DOHH2 (cell line): Measurements from ENCODE around the gene KYAT1.

ENCODE experiments used
- H3F3A ChIP-seq: fragments of 200-600 bp; sonication (generic), shearing (Covaris generic); 2 replicates; pipeline ENCODE4 v1.6.0; 2016; ENCODE audit warnings: antibody characterized with exemption, mild to moderate bottlenecking; ENCODE audit not compliant: control insufficient read depth, insufficient read depth
- H3K27ac ChIP-seq: fragments of 200-600 bp; sonication (generic); 2 replicates; pipeline ENCODE4 v1.5.1; 2014; ENCODE audit warnings: low read depth, mild to moderate bottlenecking, low read length, moderate library complexity
- H3K27me3 ChIP-seq: fragments of 200-600 bp; sonication (generic); 2 replicates; pipeline ENCODE4 v1.6.1; 2014; ENCODE audit warnings: mild to moderate bottlenecking, low read length, mixed read lengths; ENCODE audit not compliant: control insufficient read depth
- H3K36me3 ChIP-seq: fragments of 200-600 bp; sonication (generic); 2 replicates; pipeline ENCODE4 v1.6.1; 2014; ENCODE audit warnings: mild to moderate bottlenecking, low read length, moderate library complexity, mixed read lengths; ENCODE audit not compliant: control insufficient read depth
- H3K4me1 ChIP-seq: fragments of 200-600 bp; sonication (generic); 2 replicates; pipeline ENCODE4 v1.6.1; 2014; ENCODE audit warnings: mild to moderate bottlenecking, low read length, mixed read lengths; ENCODE audit not compliant: control insufficient read depth
- H3K4me2 ChIP-seq: fragments of 200-600 bp; sonication (generic); 2 replicates; pipeline ENCODE4 v1.6.0; 2014; ENCODE audit warnings: mild to moderate bottlenecking, low read length, moderate library complexity
- H3K4me3 ChIP-seq: fragments of 200-600 bp; sonication (generic); 2 replicates; pipeline ENCODE4 v1.5.1; 2014; ENCODE audit warnings: mild to moderate bottlenecking, low read length, mixed read lengths
- H3K79me2 ChIP-seq: fragments of 200-600 bp; sonication (generic); 2 replicates; pipeline ENCODE4 v1.6.1; 2014; ENCODE audit warnings: mild to moderate bottlenecking, low read length, mixed read lengths; ENCODE audit not compliant: control insufficient read depth
- H3K9me2 ChIP-seq: fragments of 200-600 bp; sonication (generic); replicated peaks from 2 replicates; pipeline ENCODE4 v1.6.1; 2014; ENCODE audit warnings: mild to moderate bottlenecking, low read length, mixed read lengths; ENCODE audit not compliant: control insufficient read depth
- H3K9me3 ChIP-seq: fragments of 200-600 bp; sonication (generic); 2 replicates; pipeline ENCODE4 v1.6.1; 2014; ENCODE audit warnings: antibody characterized with exemption, low read length, mixed read lengths; ENCODE audit not compliant: control insufficient read depth, insufficient read depth
- H4K20me1 ChIP-seq: fragments of 200-600 bp; sonication (generic); 2 replicates; pipeline ENCODE4 v1.6.0; 2014; ENCODE audit warnings: low read depth, mild to moderate bottlenecking, antibody characterized with exemption, low read length, moderate library complexity; ENCODE audit not compliant: control insufficient read depth, insufficient read depth
- EZH2phosphoT487 ChIP-seq: fragments of 200-600 bp; sonication (generic); IDR thresholded peaks from 2 replicates; pipeline ENCODE4 v1.6.1; 2017; ENCODE audit warnings: borderline replicate concordance, mild to moderate bottlenecking, antibody characterized with exemption, low read length, moderate library complexity, mixed read lengths
- TF ChIP-seq, protein P1 (sequence below): fragments of 200-600 bp; sonication (generic); IDR thresholded peaks from one replicate; pipeline ENCODE4 v1.5.1; 2014; ENCODE audit warnings: antibody characterized with exemption, mild to moderate bottlenecking, low read depth, low read length; ENCODE audit not compliant: poor library complexity, severe bottlenecking

The KYAT1 gene

DNA sequence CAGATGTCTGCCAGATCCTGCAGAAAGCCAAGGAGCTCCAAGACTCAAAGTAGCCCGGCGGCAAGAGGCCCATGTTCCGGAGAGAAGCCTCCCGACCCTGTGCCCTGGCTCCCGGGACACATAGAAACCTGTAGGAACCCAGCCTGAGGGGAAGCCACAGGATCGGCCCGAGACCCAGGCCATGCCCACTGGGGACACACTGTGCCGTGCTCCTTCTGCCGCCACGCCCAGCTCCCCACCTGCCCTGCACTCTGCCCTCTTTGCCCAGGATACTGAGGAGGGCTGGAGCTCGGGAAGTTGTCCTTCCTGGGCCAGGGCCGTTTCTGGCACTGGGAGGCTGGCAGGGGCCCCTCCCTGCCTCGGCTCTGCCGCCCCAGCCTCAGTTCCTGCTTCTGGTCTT, 73.9 kb downstream of the KYAT1 start:
- no peaks in the 10 kb centered on the region for H3K9me3 ChIP-seq
- no peak overlapping the region for H3K4me3 ChIP-seq
- no peak overlapping the region for H3K4me2 ChIP-seq
- H3K36me3 ChIP-seq = peaks cover 40% of the 10 kb centered on the region
- no peak overlapping the region for H3K27ac ChIP-seq
- no peaks in the 10 kb centered on the region for H3K27me3 ChIP-seq
- TF ChIP-seq EZH2phosphoT487 = no peak
- TF ChIP-seq, protein P1, sequence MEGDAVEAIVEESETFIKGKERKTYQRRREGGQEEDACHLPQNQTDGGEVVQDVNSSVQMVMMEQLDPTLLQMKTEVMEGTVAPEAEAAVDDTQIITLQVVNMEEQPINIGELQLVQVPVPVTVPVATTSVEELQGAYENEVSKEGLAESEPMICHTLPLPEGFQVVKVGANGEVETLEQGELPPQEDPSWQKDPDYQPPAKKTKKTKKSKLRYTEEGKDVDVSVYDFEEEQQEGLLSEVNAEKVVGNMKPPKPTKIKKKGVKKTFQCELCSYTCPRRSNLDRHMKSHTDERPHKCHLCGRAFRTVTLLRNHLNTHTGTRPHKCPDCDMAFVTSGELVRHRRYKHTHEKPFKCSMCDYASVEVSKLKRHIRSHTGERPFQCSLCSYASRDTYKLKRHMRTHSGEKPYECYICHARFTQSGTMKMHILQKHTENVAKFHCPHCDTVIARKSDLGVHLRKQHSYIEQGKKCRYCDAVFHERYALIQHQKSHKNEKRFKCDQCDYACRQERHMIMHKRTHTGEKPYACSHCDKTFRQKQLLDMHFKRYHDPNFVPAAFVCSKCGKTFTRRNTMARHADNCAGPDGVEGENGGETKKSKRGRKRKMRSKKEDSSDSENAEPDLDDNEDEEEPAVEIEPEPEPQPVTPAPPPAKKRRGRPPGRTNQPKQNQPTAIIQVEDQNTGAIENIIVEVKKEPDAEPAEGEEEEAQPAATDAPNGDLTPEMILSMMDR = no peak
- peaks cover 3% of the 10 kb centered on the region; the same call in 1 of the 2 replicates for H3F3A ChIP-seq
- H4K20me1 ChIP-seq = no peaks in the 10 kb centered on the region
- no peaks in the 10 kb centered on the region for H3K9me2 ChIP-seq
- H3K4me1 ChIP-seq = no peaks in the 10 kb centered on the region
- H3K79me2 ChIP-seq = no peaks in the 10 kb centered on the region

DNA sequence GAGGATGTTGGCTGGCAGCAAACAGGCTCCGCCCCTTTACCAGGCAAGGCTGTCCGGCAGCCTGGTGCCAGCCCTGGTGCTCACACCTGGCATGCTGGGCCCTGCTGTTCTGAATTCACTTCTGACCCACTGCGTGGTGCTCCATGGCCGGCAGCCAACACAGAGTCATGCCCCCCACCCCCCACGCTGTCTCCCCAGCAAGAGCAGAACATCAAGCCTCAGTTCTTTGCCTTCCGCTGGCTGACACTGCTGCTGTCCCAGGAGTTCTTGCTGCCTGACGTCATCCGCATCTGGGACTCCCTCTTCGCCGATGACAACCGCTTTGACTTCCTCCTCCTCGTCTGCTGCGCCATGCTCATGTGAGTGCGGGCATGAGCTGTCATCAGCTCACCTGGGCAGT, 76.1 kb downstream of the KYAT1 start:
- TF ChIP-seq, protein P1 = no peak
- no peak for TF ChIP-seq EZH2phosphoT487
- Histone ChIP-seq H3K9me3 (no peaks in the 10 kb centered on the region), H3K27ac (no peak overlapping the region), H3F3A (no peaks in the 10 kb centered on the region), H3K4me1 (no peaks in the 10 kb centered on the region), H4K20me1 (no peaks in the 10 kb centered on the region), H3K79me2 (no peaks in the 10 kb centered on the region), H3K36me3 (peaks cover 52% of the 10 kb centered on the region), H3K9me2 (no peaks in the 10 kb centered on the region), H3K4me2 (no peak overlapping the region), H3K27me3 (no peaks in the 10 kb centered on the region), H3K4me3 (no peak overlapping the region)

DNA sequence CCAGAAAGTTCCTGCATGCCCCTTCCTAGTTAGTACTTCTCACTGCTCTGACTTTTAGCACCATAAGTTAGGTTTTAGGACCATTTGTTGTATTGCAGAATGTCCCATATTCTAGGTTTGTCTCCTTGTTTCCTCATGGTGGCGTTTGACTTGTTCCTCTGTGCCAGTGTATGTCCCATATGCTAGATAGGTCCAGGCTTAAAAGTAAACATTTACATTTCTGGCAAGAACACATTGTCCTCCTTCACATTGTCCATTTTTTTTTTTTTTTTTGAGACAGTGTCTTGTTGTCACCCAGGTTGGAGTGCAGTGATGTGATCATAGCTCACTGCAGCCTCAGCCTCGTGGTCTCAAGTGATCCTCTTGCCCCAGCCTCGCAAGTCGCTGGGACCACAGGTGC, 79.3 kb downstream of the KYAT1 start:
- TF ChIP-seq EZH2phosphoT487 = no peak
- TF ChIP-seq, protein P1 = no peak

DNA sequence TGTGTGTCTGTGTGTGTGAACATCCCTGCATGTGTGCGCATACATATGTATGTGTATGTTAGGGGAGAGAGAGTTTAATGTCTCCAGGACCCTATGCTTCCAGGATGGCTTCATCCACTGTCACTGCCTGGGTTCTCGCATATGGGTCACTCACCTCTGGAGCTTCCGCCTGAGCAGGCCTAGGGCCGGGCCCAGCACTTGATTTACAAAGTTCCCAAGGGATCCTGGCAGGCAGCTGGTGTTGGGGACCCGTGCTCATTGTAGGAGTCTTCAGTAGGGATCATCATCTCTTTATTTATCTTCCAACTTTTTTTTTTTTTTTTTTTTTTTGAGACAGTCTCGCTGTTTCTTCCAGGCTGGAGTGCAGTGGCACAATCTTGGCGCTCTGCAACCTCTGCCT, 81.7 kb downstream of the KYAT1 start:
- H3K9me3 ChIP-seq = no peaks in the 10 kb centered on the region
- no peaks in the 10 kb centered on the region for H3K9me2 ChIP-seq
- H3K27me3 ChIP-seq = no peaks in the 10 kb centered on the region
- H3K4me3 ChIP-seq = no peak overlapping the region
- no peak overlapping the region for H3K27ac ChIP-seq
- H3F3A ChIP-seq = no peaks in the 10 kb centered on the region
- no peak overlapping the region for H3K4me2 ChIP-seq
- H3K36me3 ChIP-seq = peaks cover 60% of the 10 kb centered on the region
- H4K20me1 ChIP-seq = no peaks in the 10 kb centered on the region
- no peaks in the 10 kb centered on the region for H3K79me2 ChIP-seq
- no peaks in the 10 kb centered on the region for H3K4me1 ChIP-seq
- TF ChIP-seq EZH2phosphoT487 = no peak
- TF ChIP-seq, protein P1 = no peak

More for the DNA sequence above, 79.3 kb downstream of the KYAT1 start:
- Histone ChIP-seq H3F3A (no peaks in the 10 kb centered on the region), H3K9me2 (no peaks in the 10 kb centered on the region), H3K27me3 (no peaks in the 10 kb centered on the region), H3K4me2 (no peak overlapping the region), H3K36me3 (peaks cover 67% of the 10 kb centered on the region), H3K79me2 (no peaks in the 10 kb centered on the region), H3K4me1 (no peaks in the 10 kb centered on the region), H3K4me3 (no peak overlapping the region), H3K27ac (no peak overlapping the region), H3K9me3 (no peaks in the 10 kb centered on the region), H4K20me1 (no peaks in the 10 kb centered on the region)
